DOHH2 (cell line): ENCODE data around the gene DZIP1L.

Experiments
- H3F3A ChIP-seq: fragments of 200-600 bp; sonication (generic), shearing (Covaris generic); 2 replicates; pipeline ENCODE4 v1.6.0; 2016; ENCODE audit warnings: antibody characterized with exemption, mild to moderate bottlenecking; ENCODE audit not compliant: control insufficient read depth, insufficient read depth
- H3K27ac ChIP-seq: fragments of 200-600 bp; sonication (generic); 2 replicates; pipeline ENCODE4 v1.5.1; 2014; ENCODE audit warnings: low read depth, mild to moderate bottlenecking, low read length, moderate library complexity
- H3K27me3 ChIP-seq: fragments of 200-600 bp; sonication (generic); 2 replicates; pipeline ENCODE4 v1.6.1; 2014; ENCODE audit warnings: mild to moderate bottlenecking, low read length, mixed read lengths; ENCODE audit not compliant: control insufficient read depth
- H3K36me3 ChIP-seq: fragments of 200-600 bp; sonication (generic); 2 replicates; pipeline ENCODE4 v1.6.1; 2014; ENCODE audit warnings: mild to moderate bottlenecking, low read length, moderate library complexity, mixed read lengths; ENCODE audit not compliant: control insufficient read depth
- H3K4me1 ChIP-seq: fragments of 200-600 bp; sonication (generic); 2 replicates; pipeline ENCODE4 v1.6.1; 2014; ENCODE audit warnings: mild to moderate bottlenecking, low read length, mixed read lengths; ENCODE audit not compliant: control insufficient read depth
- H3K4me2 ChIP-seq: fragments of 200-600 bp; sonication (generic); 2 replicates; pipeline ENCODE4 v1.6.0; 2014; ENCODE audit warnings: mild to moderate bottlenecking, low read length, moderate library complexity
- H3K4me3 ChIP-seq: fragments of 200-600 bp; sonication (generic); 2 replicates; pipeline ENCODE4 v1.5.1; 2014; ENCODE audit warnings: mild to moderate bottlenecking, low read length, mixed read lengths
- H3K79me2 ChIP-seq: fragments of 200-600 bp; sonication (generic); 2 replicates; pipeline ENCODE4 v1.6.1; 2014; ENCODE audit warnings: mild to moderate bottlenecking, low read length, mixed read lengths; ENCODE audit not compliant: control insufficient read depth
- H3K9me2 ChIP-seq: fragments of 200-600 bp; sonication (generic); replicated peaks from 2 replicates; pipeline ENCODE4 v1.6.1; 2014; ENCODE audit warnings: mild to moderate bottlenecking, low read length, mixed read lengths; ENCODE audit not compliant: control insufficient read depth
- H3K9me3 ChIP-seq: fragments of 200-600 bp; sonication (generic); 2 replicates; pipeline ENCODE4 v1.6.1; 2014; ENCODE audit warnings: antibody characterized with exemption, low read length, mixed read lengths; ENCODE audit not compliant: control insufficient read depth, insufficient read depth
- H4K20me1 ChIP-seq: fragments of 200-600 bp; sonication (generic); 2 replicates; pipeline ENCODE4 v1.6.0; 2014; ENCODE audit warnings: low read depth, mild to moderate bottlenecking, antibody characterized with exemption, low read length, moderate library complexity; ENCODE audit not compliant: control insufficient read depth, insufficient read depth
- CTCF ChIP-seq: fragments of 200-600 bp; sonication (generic); IDR thresholded peaks from one replicate; pipeline ENCODE4 v1.5.1; 2014; ENCODE audit warnings: antibody characterized with exemption, mild to moderate bottlenecking, low read depth, low read length; ENCODE audit not compliant: poor library complexity, severe bottlenecking
- EZH2phosphoT487 ChIP-seq: fragments of 200-600 bp; sonication (generic); IDR thresholded peaks from 2 replicates; pipeline ENCODE4 v1.6.1; 2017; ENCODE audit warnings: borderline replicate concordance, mild to moderate bottlenecking, antibody characterized with exemption, low read length, moderate library complexity, mixed read lengths

The DZIP1L gene

GRCh38 chr3:138139691-138140090 is 24.3 kb upstream of the DZIP1L start:
- no peaks in the 10 kb centered on the region for H3K9me3 ChIP-seq
- H3K27me3 ChIP-seq = peaks cover 5% of the 10 kb centered on the region
- no peak overlapping the region for H3K4me3 ChIP-seq
- no peak for TF ChIP-seq CTCF
- no peak for TF ChIP-seq EZH2phosphoT487
- H3K9me2 ChIP-seq = no peaks in the 10 kb centered on the region
- H3K79me2 ChIP-seq = no peaks in the 10 kb centered on the region
- H3K4me1 ChIP-seq = no peaks in the 10 kb centered on the region
- no peaks in the 10 kb centered on the region for H4K20me1 ChIP-seq
- no peaks in the 10 kb centered on the region for H3F3A ChIP-seq
- H3K27ac ChIP-seq = no peak overlapping the region
- H3K36me3 ChIP-seq = no peaks in the 10 kb centered on the region
- no peak overlapping the region for H3K4me2 ChIP-seq

- Histone ChIP-seq H4K20me1 (no peaks in the 10 kb centered on the region), H3K4me1 (no peaks in the 10 kb centered on the region), H3K27ac (no peak overlapping the region), H3K9me2 (no peaks in the 10 kb centered on the region), H3K79me2 (no peaks in the 10 kb centered on the region), H3K4me2 (no peak overlapping the region), H3K9me3 (no peaks in the 10 kb centered on the region), H3K4me3 (no peak overlapping the region), H3K27me3 (peaks cover 10% of the 10 kb centered on the region), H3K36me3 (no peaks in the 10 kb centered on the region), H3F3A (no peaks in the 10 kb centered on the region)
- TF ChIP-seq CTCF (no peak), EZH2phosphoT487 (no peak)
Observed at GRCh38 chr3:138137861-138138260, 22.5 kb upstream of the DZIP1L start.

- H3K36me3 ChIP-seq = no peaks in the 10 kb centered on the region
- no peaks in the 10 kb centered on the region for H4K20me1 ChIP-seq
- H3K27ac ChIP-seq = no peak overlapping the region
- no peak overlapping the region for H3K4me3 ChIP-seq
- no peaks in the 10 kb centered on the region for H3K9me3 ChIP-seq
- H3K79me2 ChIP-seq = no peaks in the 10 kb centered on the region
- TF ChIP-seq EZH2phosphoT487 (no peak), CTCF (no peak)
- H3F3A ChIP-seq = no peaks in the 10 kb centered on the region
- H3K4me1 ChIP-seq = no peaks in the 10 kb centered on the region
- no peaks in the 10 kb centered on the region for H3K9me2 ChIP-seq
- H3K27me3 ChIP-seq = peaks cover 13% of the 10 kb centered on the region
- H3K4me2 ChIP-seq = no peak overlapping the region
Observed at GRCh38 chr3:138136201-138136600, 20.8 kb upstream of the DZIP1L start.

- Histone ChIP-seq H3K4me2 (no peak overlapping the region), H3F3A (no peaks in the 10 kb centered on the region), H3K36me3 (no peaks in the 10 kb centered on the region), H3K9me3 (no peaks in the 10 kb centered on the region), H3K4me3 (no peak overlapping the region), H4K20me1 (no peaks in the 10 kb centered on the region), H3K9me2 (no peaks in the 10 kb centered on the region), H3K27me3 (peaks cover 13% of the 10 kb centered on the region), H3K4me1 (no peaks in the 10 kb centered on the region), H3K79me2 (no peaks in the 10 kb centered on the region), H3K27ac (no peak overlapping the region)
- TF ChIP-seq EZH2phosphoT487 (no peak), CTCF (no peak)
Observed at GRCh38 chr3:138135833-138136194, 20.4 kb upstream of the DZIP1L start.
